GM19328 (cell line): Measurements from ENCODE around the gene POR.
"Not testable (repeated sequence)": the region's sequence is repeated elsewhere in the genome, so short reads cannot be mapped to it uniquely, and the experiment has no call there.

Experiments
- ATAC-seq: cut with Tn5 transposase; IDR thresholded peaks from one replicate; pipeline ENCODE4 v1.9.1; 2021; ENCODE audit warnings: mild to moderate bottlenecking, moderate library complexity; ENCODE audit not compliant: unreplicated experiment

Gene POR

DNA sequence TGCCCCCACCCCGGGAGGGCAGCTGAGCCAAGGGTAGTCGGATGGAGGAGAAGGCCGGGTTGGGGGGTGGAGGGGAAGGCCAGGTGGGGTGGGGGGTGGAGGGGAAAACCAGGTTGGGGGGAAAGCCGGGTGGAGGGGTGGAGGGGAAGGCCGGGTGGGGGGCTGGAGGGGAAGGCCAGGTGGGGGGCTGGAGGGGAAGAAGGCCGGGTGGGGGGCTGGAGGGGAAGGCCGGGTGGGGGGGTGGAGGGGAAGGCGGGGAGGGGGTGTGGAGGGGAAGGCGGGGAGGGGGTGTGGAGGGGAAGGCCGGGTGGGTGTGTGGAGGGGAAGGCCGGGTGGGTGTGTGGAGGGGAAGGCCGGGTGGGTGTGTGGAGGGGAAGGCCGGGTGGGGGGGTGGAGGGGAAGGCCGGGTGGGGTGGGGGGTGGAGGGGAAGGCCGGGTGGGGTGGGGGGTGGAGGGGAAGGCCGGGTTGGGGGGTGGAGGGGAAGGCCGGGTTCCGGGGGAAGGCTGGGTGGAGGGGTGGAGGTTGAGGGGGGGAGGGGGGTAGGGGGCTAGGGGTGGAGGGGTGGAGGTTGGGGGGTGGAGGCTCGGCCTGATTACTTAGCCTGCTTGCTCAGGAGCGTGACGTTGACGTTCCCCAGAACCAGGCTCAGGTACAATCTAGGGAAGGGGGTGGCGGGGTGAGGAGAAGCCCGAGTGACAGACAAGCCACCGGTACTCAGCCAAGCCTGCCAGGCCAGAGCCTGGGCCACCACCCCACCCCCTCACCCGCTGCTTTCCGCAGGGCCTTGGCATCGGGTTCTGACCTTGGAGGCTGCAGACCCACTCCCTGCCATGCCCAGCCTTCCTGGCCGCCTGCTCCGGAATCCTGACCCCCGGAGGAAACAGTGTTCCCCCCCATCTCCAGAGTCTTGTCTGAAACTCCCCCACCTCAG is 73.9 kb downstream of the POR start:
- no peak for ATAC-seq

DNA sequence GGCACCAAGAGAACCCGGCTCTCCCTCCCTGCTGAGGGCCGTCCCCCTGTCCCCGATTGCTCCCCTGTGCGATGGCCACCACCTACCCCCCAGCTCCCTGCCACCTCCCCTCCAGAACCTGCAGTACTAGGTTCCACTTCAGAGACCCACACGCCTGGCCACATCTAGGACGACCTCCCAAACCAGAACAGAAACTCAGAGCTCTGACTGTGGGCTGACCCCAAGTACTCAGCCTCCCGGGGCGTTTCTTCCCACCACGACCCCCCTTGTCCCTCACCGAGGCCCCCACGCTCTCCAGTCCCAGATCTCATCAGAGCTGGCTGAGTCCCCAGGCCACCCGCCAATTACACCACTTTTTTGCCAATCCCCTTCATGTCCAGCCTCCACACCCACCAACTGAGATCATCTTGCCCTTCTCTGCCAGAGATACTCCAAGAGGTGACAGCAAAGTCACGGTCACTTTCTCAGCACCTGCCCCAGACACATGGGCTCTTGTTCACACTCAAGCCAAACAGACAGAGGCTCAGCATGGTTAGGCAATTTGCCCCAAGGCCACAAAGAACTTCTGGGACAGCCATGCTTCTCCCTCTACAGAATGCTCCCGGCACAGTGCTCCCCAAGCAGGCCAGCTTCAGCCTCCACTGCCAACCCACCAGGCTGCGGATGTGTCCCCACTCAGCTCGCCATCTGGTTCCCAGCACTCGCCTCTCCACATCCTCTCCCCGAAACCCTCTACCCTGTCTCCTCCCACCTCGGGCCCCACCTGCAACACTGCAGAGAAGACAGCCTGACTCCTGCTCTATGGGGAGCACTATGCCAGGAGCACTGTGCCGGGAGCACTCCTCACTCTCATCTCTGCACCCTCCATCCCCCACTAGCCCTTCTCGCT is 74.8 kb downstream of the POR start:
- ATAC-seq, result no peak

DNA sequence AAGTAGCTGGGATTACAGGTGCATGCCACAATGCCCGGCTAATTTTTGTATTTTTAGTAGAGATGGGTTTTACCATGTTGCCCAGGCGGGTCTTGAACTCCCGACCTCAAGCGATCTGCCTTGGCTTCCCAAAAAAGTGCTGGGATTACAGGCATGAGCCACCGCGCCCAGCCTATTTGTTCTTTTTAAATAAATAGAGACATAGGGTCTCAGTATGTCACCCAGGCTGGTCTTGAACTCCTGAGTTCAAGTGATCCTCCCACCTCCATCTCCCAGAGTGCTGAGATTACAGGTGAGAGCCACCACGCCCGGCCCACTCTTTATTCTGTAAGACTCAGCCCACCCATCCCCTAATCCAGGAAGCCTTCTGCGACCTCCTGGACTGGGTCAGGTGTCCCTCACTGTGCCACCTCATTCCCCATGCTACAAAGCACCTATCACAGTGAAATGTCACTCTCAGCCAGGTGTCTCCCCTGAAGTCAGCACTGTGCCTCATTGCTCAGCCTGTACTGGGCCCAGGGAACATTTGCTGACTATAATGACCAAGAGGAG is 76.7 kb downstream of the POR start:
- no peak for ATAC-seq

DNA sequence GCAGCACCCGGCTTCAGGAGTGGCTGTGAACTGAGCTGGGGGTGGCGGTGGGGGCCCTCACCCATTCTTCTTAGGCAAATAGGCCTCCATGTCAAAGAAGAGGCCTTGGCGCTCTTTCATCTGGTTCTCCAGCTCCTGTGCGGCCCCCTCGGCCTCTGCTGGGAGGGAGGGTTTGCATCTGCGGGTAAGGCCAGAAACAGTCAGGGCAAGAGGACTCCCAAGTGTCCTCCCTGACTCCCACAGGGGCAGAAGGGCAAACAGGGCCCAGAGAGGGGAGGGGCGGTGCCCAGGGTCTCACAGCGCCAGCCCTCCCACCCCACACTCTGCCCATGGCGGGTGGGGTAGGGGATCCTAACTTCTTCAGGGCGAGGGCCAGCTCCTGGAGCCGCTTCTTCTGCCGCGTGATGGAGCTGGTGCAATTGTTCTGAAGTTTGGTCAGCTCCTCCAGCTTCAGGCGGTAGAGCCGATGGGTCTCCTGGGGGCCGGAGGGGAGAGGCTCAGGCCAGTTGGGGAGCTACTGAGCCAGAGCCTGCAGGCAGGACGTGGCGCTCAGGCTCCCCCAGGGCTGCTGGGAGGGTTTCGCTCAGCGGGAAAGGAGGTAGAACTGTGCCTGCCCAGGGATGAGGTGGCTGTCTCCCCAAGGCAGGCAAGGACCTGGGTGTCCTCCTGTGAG is 77.3 kb downstream of the POR start:
- no peak for ATAC-seq

DNA sequence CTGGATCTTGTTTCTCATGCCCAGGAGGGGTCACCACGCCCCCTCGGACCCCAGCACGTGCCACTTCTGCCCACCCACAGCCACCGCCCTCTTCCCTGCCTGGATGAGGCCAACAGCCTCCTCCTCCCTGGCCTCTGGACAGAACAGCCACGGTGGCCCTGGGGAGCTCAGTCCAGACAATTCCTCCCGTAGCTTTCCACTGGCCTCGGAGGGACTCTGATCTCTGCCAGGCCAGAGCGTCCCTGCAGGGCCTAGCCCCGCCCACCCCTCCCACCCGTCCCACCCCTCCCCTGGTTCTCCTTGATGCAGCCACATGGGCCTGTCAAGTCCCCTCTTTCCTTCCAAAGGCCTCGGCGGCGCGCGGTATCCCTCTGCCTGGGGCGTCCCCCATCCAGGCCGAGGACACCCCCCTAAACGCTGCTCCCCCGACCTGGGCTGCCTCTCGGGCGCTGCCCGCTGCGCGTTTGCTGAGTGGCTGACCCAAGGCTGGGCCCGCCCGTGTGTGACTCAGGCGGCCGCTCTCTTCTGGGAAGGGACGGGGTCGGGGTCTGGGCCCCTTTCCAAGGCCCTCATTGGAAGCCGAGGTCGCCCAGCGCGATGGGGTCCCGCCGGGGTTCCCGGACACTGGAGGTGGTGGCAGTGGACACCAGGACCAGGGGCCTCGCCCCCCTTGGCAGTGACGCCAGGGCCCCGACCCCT is 78.9 kb downstream of the POR start:
- no peak for ATAC-seq

DNA sequence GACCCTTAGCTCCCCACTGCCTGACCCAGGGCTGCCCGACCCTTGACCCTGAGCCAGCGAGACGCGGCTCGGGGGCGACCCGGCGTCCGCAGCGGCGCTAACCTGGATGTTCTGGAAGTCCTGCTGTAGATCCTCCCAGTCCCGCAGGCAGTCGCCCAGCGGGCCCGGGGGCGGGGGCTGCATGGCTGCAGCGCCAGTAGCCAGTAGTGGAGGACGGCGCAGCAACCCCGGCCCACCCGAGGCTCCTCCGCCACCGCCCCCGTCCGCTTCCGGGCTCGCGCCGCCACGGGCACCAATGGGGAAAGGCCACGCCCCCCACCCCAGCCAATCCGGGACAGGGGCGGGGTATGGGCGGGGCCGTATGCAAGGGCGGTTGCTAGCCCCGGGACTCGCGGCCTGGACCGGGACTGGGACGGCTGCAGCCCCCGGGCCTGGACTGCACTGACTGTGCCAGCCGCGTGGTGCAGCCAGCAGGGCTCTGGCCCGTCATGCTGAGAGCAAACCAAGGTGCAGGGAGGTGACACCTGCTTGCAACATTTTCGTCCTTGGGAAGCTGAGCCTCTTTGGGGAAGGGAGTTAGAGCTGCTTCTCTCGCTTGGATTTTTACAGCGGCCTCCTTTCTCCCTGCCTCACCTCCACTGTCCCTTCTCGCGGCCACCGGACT is 79.6 kb downstream of the POR start, which contains the start of gene TMEM120A:
Gene TMEM120A, minus strand, starts transcription at position 208 of the 664 bp plus-strand sequence. Its CDS starts 25 bp downstream, at position 183.
- peak; percentile 96 for ATAC-seq

DNA sequence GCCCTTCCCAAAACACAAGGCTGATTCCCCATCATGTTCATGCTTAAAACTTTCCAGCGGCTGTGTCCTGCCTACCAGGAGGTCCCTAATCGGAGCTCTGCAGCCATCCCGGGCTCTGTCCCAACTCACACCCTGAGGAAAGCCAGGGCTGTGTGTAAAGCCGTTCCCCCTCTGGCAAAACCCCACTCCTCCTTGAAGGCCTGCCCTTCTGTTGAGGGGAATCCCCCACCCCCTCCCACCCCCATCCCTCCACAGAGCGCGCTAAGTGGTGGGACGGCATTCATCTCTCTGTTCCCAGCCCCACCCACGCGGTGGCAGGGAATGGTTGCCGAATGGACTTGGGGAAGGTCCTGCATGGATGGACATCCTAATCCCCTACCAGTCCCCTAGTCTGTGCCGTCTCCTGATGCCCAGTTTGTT is 80.1 kb downstream of the POR start:
- ATAC-seq, result no peak

DNA sequence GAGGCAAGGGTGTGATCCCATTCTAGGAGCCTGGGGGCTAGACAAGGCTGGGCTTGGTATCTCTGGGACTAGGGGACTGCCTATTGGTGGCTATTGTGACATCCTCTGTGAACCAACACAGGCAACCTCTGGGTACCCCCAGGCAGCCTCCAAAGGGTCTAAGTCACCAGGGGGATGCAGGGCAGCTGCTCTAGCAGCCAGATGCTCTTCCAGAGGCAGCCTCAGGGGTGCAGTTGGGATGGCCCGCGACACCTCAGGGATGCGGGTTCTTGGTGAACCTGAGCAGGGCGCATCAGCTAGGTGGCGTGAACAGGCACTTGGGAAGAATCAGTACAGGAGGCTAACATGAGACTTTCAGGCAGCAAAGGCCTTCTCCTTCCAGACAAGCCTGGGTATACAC is 81.0 kb downstream of the POR start:
- ATAC-seq, result no peak

DNA sequence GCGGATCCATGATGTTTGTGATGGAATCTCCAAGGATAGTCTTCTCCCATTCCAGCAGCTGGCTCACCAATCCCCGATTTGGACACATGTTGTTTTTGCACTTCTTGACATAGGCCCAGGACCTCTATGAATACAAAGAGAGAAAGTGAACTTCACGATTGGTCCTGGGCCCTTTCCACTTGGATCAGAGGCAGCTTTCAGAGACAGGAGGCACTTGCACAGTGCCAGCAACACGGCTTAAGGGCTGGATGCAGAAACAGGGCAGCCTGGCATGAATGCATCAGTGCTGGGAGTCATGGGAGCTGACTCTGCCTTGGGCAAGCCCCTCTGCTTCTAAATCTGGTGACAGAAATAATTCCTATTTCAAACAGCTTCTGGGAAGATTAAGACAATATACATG is 81.5 kb downstream of the POR start:
- ATAC-seq, result no peak

DNA sequence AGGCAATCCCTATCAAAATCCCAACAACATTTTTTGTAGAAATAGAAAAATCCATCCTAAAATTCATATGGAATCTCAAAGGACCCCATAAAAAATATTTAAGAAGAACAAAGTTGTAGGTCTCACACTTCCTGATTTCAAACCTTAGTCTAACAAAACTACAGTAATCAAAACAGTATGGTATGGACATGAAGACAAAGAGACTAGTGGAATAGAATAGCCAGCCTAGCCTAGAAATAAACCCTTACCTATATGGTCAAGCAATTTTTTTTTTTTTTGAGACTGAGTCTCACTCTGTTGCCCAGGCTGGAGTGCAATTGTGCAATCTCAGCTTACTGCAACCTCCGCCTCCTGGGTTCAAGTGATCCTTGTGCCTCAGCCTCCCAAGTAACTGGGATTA is 83.1 kb downstream of the POR start:
- ATAC-seq, result no peak

DNA sequence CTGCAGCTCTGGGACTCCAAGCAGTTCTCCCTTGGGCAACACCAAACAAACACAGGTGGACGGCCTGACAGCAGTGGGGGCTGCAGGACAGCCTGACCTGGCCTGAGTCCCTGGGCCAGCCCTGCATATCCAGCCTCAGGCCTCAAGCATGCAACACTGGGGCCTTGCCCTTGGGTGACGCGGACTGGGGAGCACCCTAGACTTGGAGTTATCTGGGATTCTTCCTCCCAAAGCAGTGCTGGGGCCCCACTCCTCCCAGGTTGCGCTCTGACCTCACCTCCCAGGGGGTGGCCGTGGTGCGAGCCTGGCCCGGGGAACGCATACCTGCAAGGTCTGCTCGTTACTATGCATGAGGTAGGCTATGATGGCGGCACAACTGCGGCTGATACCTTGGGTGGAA is 85.6 kb downstream of the POR start:
- no peak for ATAC-seq

DNA sequence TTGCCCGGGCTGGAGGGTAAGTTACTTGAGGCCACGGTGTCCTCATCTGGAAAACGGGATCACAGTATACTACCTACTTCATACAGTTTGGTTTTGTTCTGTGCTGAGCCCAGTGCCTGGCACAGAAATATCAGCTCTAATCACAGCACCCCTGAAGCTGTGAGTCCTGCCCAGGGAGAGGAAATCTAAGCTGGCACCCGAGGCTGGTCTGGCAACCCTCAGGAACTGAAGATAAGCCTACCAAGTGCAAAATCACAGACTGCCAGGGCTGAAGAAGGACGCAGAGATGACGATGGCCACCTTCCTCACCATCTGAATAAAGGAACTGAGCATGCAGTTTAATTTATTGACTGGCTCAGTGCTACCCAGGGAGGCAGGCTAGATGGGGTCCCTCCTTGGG is 87.2 kb downstream of the POR start:
- no peak for ATAC-seq

DNA sequence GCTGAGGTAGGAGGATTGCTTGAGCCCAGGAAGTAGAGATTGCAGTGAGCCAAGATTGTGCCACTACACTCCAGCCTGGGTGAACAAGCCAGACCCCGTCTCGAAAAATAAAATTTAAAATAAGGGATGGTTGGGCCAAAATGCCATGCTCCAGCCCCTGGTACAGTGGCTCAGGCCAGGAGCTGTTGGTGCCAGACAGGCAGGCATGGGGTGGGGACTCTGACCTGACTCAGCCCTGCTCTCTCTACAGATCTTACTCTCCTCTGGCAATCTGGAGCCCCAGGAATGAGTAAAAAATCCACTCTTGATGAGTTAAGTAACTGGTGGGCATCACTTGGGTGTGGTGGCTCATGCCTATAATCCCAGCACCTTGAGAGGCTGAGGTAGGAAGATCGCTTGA is 87.9 kb downstream of the POR start:
- ATAC-seq, result no peak

DNA sequence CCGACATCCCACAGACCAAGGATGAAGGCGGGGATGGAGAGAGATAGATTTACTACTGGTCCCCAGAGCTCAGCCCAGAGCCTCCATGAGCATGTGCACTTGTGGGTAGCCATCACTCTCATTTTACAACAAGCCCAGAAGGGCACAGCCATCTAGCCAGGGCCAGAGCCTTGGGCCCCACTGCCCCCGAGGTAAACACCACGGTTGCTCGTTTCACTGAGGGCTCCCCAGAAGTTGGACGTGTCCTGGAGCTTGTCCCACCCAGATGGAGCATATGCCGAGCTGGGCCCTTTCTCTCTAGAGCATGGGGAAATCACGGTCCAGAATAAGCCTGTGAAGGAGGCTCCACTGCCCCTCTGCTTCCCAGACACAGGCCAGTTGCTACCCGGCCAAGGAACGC is 88.4 kb downstream of the POR start:
- no peak for ATAC-seq

DNA sequence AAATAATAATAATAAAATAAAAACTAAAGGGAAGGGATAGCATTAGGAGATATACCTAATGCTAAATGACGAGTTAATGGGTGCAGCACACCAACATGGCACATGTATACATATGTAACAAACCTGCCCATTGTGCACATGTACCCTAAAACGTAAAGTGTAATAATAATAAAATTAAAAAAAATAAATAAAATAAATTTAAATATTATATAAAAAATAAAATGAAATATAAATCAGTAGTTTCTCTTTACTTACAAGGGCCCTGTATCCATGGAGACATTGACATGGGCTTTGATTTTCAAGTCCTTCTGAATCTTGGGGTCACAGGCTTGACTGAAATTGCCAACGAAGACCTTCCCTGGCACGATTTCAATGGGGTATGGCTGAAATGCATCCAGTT is 90.0 kb downstream of the POR start:
- not testable (repeated sequence) for ATAC-seq

DNA sequence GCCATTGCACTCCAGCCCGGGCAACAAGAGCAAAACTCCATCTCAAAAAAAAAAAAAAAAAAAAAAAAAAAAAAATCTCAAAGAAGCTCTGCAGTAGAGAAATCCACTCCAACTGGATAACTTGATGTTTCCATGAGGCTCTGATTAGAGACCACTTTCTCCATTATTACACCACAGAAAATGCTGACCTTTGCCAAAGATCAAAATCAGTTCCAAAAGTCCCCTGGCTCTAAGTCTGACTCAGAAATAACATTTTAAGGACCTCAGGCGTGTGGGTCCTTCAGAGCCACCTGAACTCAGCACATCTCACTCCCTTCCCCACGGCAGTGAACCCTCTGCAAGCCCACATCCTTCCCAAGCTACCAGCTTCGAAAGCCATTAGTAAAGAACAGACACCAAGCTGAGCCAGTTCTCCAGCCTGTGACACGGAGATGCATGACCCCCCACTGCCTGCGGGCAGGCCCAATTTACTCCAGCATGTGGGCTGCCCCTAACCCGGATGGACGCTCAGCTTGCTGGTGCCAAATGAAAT is 93.3 kb downstream of the POR start:
- no peak for ATAC-seq

DNA sequence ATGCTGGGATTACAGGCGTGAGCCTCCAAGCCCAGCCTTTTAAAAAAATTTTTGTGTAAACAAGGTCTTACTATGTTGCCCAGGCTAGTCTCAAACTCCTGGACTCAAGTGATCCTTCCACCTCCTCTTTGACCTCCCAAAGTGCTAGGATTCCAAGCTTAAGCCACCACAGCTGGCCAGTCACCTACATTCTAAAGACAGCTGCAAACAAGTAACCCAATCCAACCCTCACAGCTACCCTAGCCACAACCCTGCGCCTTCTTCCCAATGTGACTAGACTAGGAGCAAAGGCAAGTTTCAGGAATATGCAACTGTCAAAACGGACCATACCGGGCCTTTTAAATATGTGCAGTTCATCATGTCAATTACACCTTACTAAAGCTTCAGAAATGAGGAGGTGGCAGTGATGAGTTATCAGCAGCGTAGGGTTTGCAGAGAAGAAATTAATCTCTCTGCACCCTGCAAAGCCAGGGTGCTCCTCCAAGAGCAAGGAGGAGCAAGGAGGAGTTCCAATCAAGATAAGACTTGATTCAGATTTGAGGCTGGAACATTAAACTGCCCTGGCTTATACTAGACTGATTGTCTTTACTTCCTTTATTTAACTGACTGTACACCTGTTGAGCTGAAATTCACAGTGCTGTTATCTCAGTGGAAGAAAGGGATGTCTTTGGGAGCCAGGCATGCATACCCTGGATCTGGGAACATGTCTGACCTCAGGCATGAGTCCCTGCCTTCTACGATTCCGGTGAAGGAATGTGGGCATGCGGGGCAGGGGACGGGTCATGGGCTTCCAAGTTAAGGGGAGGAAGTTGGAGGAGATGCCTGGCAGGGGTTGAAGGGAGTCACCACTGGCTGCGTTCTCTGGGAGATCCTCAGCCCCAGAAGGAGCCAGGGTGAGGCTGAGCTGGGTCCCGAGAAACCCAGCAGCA is 95.0 kb downstream of the POR start:
- no peak for ATAC-seq

DNA sequence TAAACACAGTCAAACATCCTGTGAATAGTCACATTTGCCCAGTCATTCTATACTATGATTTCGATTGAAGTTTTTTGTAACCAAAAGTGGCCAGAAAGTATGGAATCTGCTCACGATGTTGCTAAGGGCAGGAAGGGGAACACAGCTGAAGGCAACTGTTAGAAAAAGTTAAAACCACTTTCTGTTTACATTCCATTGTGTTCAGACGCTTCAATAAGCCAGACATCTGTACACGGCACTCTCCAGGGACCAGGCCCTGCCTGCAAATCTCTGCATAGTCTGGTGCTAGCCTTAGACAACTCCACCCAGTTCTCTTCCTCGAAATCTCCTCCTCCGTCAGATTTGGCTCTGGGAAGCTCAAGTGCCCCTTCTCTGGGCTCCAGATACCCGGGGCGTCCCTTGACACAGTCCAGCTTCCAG is 96.5 kb downstream of the POR start:
- ATAC-seq, result no peak
